ENCODE measurements around the gene ITGB8.

DNA sequence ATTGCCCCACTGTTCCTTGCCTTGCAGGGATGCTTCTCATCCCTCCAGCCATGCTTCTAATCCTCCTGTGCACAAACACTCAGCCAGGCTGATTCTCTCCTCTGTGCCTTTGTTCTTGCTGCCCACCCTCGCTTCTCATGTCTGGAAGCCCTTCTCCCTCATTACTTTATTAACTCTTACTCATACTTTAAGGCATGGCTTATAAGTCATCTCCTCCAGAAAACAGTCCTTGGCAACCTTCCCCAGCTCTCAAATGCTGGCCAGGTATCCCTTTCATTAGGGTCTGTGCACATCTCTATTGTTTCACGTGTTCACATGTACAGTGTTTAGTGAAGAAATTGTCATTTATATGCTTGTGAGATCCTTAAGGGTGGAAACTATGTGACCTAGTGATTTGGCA, 62.9 kb downstream of the ITGB8 start:
- TF ChIP-seq, protein P1, sequence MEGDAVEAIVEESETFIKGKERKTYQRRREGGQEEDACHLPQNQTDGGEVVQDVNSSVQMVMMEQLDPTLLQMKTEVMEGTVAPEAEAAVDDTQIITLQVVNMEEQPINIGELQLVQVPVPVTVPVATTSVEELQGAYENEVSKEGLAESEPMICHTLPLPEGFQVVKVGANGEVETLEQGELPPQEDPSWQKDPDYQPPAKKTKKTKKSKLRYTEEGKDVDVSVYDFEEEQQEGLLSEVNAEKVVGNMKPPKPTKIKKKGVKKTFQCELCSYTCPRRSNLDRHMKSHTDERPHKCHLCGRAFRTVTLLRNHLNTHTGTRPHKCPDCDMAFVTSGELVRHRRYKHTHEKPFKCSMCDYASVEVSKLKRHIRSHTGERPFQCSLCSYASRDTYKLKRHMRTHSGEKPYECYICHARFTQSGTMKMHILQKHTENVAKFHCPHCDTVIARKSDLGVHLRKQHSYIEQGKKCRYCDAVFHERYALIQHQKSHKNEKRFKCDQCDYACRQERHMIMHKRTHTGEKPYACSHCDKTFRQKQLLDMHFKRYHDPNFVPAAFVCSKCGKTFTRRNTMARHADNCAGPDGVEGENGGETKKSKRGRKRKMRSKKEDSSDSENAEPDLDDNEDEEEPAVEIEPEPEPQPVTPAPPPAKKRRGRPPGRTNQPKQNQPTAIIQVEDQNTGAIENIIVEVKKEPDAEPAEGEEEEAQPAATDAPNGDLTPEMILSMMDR (IDR thresholded peaks at IDR 0.05; ENCODE audit: poor library complexity, severe bottlenecking), result no peak
- TF ChIP-seq RAD21 (conservative IDR thresholded peaks at IDR 0.05), result no peak
- no peak for TF ChIP-seq TAF1 (IDR thresholded peaks at IDR 0.05; ENCODE audit: low read depth)
- TF ChIP-seq EP300 (conservative IDR thresholded peaks at IDR 0.05; ENCODE audit: poor library complexity, severe bottlenecking), result no peak
- no peak for TF ChIP-seq MXI1 (conservative IDR thresholded peaks at IDR 0.05; ENCODE audit: poor library complexity, severe bottlenecking)
- TF ChIP-seq EZH2 (IDR thresholded peaks at IDR 0.05; ENCODE audit: borderline replicate concordance, insufficient read depth, low read length, poor library complexity, severe bottlenecking), result no peak
- TF ChIP-seq, protein P2, sequence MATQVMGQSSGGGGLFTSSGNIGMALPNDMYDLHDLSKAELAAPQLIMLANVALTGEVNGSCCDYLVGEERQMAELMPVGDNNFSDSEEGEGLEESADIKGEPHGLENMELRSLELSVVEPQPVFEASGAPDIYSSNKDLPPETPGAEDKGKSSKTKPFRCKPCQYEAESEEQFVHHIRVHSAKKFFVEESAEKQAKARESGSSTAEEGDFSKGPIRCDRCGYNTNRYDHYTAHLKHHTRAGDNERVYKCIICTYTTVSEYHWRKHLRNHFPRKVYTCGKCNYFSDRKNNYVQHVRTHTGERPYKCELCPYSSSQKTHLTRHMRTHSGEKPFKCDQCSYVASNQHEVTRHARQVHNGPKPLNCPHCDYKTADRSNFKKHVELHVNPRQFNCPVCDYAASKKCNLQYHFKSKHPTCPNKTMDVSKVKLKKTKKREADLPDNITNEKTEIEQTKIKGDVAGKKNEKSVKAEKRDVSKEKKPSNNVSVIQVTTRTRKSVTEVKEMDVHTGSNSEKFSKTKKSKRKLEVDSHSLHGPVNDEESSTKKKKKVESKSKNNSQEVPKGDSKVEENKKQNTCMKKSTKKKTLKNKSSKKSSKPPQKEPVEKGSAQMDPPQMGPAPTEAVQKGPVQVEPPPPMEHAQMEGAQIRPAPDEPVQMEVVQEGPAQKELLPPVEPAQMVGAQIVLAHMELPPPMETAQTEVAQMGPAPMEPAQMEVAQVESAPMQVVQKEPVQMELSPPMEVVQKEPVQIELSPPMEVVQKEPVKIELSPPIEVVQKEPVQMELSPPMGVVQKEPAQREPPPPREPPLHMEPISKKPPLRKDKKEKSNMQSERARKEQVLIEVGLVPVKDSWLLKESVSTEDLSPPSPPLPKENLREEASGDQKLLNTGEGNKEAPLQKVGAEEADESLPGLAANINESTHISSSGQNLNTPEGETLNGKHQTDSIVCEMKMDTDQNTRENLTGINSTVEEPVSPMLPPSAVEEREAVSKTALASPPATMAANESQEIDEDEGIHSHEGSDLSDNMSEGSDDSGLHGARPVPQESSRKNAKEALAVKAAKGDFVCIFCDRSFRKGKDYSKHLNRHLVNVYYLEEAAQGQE (IDR thresholded peaks at IDR 0.05; ENCODE audit: borderline replicate concordance), result no peak
- no peak for TF ChIP-seq POLR2AphosphoS5 (IDR thresholded peaks at IDR 0.05)
